GM18867 (cell line): Measurements from ENCODE around the gene CTXND1.
A peak's percentile ranks its signal among the peaks of the same experiment; 100 is the strongest.

Source experiments
- ATAC-seq: cut with Tn5 transposase; IDR thresholded peaks from one replicate; pipeline ENCODE4 v1.9.1; 2021; ENCODE audit warnings: mild to moderate bottlenecking, moderate library complexity; ENCODE audit not compliant: unreplicated experiment

CTXND1 gene

GRCh38 chr15:80210611-80211573, 41.1 kb downstream of the CTXND1 start:
- ATAC-seq: peak; percentile 65

- no peak for ATAC-seq
Measured at GRCh38 chr15:80208758-80209734, 43.0 kb downstream of the CTXND1 start.

GRCh38 chr15:80207887-80208286, 44.1 kb downstream of the CTXND1 start:
- no peak for ATAC-seq

GRCh38 chr15:80204231-80204630, 47.8 kb downstream of the CTXND1 start:
- ATAC-seq: no peak

- ATAC-seq: no peak
Measured at GRCh38 chr15:80203361-80203885, 48.6 kb downstream of the CTXND1 start.

- ATAC-seq: no peak
Measured at GRCh38 chr15:80202641-80203360, 49.2 kb downstream of the CTXND1 start.

GRCh38 chr15:80202016-80202315, 50.0 kb downstream of the CTXND1 start:
- no peak for ATAC-seq

GRCh38 chr15:80201256-80202015, 50.6 kb downstream of the CTXND1 start:
- ATAC-seq: no peak

GRCh38 chr15:80199869-80200268, 52.1 kb downstream of the CTXND1 start:
- no peak for ATAC-seq

GRCh38 chr15:80199366-80199765, 52.6 kb downstream of the CTXND1 start:
- ATAC-seq: no peak

GRCh38 chr15:80194914-80195313, 57.1 kb downstream of the CTXND1 start:
- no peak for ATAC-seq

- no peak for ATAC-seq
Measured at GRCh38 chr15:80194186-80194585, 57.8 kb downstream of the CTXND1 start.

GRCh38 chr15:80191897-80192595, 60.0 kb downstream of the CTXND1 start:
- no peak for ATAC-seq

GRCh38 chr15:80191198-80191597, 60.8 kb downstream of the CTXND1 start:
- no peak for ATAC-seq

GRCh38 chr15:80188251-80188650, 63.8 kb downstream of the CTXND1 start:
- ATAC-seq: no peak

- ATAC-seq: no peak
Measured at GRCh38 chr15:80186597-80186996, 65.4 kb downstream of the CTXND1 start.

GRCh38 chr15:80186066-80186465, 65.9 kb downstream of the CTXND1 start:
- ATAC-seq: no peak

- ATAC-seq: no peak
Measured at GRCh38 chr15:80185152-80185551, 66.9 kb downstream of the CTXND1 start.

- no peak for ATAC-seq
Measured at GRCh38 chr15:80184554-80184953, 67.5 kb downstream of the CTXND1 start.
